ENCODE measurements around the gene NCSTN. TPM values are rescaled to one million over a fixed set of nuclear protein-coding genes. Genes with fewer than 3 reads are reported as not detected.

The NCSTN gene
- total and polyA plus RNA-seq, 9 of the 15 experiments (the other 6 are each of a cell fraction or from before 2014, with no cell fraction given) = 21.3 to 91.1 (median 57.9) TPM

GRCh38 chr1:160361199-160361598 lies 18.0 kb downstream of the NCSTN start (continued):
- TF ChIP-seq MGA (IDR thresholded peaks at IDR 0.05) (no peak), POLR2B (IDR thresholded peaks at IDR 0.05; ENCODE audit: low read depth, partially characterized antibody) (no peak), KDM1A (IDR thresholded peaks at IDR 0.05) (peak in 1 of 2 experiments; percentile 40; a peak in 1 of 4 replicates), ZFP36 (IDR thresholded peaks at IDR 0.05; ENCODE audit: low read depth, low read length, partially characterized antibody) (peak; percentile 74), BCOR (IDR thresholded peaks at IDR 0.05) (peak; percentile 59), RBM25 (IDR thresholded peaks at IDR 0.05; ENCODE audit: low read depth, low read length, severe bottlenecking) (peak; percentile 59), EWSR1 (IDR thresholded peaks at IDR 0.05; ENCODE audit: borderline replicate concordance, low read depth, partially characterized antibody) (no peak)
